Rectal smooth muscle tissue (tissue), 1 donor: Measurements from ENCODE around the gene SORCS2.

Experiments
- H3K27ac ChIP-seq: one replicate; pipeline ENCODE4 v1.7.0; 2013; ENCODE audit warnings: low read depth, low read length, inconsistent platforms
- H3K27me3 ChIP-seq: one replicate; pipeline ENCODE4 v1.7.0; 2013; ENCODE audit warnings: low read length; ENCODE audit not compliant: control insufficient read depth, insufficient read depth
- H3K36me3 ChIP-seq: one replicate; pipeline ENCODE4 v1.7.0; 2013; ENCODE audit warnings: low read length; ENCODE audit not compliant: control insufficient read depth, insufficient read depth
- H3K4me1 ChIP-seq: one replicate; pipeline ENCODE4 v1.7.0; 2013; ENCODE audit warnings: low read length; ENCODE audit not compliant: control insufficient read depth, insufficient read depth
- H3K4me3 ChIP-seq: one replicate; pipeline ENCODE4 v1.7.0; 2013; ENCODE audit warnings: low read length
- H3K9ac ChIP-seq: one replicate; pipeline ENCODE4 v1.7.0; 2013; ENCODE audit warnings: low read length

SORCS2 gene

DNA sequence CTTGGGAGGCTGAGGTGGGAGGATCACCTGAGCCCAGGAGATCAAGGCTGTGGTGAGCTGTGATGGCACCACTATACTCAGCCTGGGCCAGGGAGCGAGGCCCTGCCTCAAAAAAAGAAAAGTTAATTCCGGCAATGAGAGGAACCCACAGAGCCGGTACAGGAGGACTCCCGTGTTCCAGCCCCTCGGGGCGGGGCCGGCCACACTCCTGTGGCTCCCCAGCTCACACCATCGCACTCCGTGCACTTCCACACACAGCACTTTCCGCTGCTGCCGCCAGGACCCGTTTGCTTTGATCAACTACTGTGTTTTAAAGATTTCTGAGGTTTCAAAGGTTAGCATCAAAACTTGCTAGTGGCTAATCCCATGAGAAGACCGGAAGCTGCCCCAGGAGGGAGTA lies 575.6 kb downstream of the SORCS2 start:
- H3K27ac ChIP-seq = no peak overlapping the region
- no peak overlapping the region for H3K9ac ChIP-seq
- peaks cover 31% of the 10 kb centered on the region for H3K36me3 ChIP-seq
- no peak overlapping the region for H3K4me3 ChIP-seq
- no peaks in the 10 kb centered on the region for H3K27me3 ChIP-seq
- peaks cover 21% of the 10 kb centered on the region for H3K4me1 ChIP-seq

DNA sequence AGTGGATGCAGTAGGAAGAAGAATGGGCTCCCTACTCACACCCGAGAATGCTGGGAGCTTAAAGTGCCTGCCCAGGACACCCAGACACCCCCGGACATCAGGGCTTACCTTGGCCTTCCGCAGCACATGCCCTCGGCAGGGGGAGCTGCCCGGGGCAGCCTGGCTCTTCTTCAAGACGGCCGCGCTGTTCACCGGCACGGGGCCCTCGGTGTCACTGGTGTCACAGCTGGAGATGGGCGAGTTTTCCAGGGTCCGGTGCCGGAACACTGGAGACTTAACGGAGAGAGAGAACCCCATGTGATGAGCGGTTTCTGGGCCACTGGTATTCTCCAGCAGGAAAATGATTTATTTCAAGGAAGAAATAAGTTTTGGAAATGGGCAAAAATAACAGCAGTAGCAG lies 576.4 kb downstream of the SORCS2 start:
- Histone ChIP-seq H3K36me3 (peaks cover 31% of the 10 kb centered on the region), H3K9ac (no peak overlapping the region), H3K27me3 (no peaks in the 10 kb centered on the region), H3K27ac (no peak overlapping the region), H3K4me1 (peaks cover 21% of the 10 kb centered on the region), H3K4me3 (no peak overlapping the region)

DNA sequence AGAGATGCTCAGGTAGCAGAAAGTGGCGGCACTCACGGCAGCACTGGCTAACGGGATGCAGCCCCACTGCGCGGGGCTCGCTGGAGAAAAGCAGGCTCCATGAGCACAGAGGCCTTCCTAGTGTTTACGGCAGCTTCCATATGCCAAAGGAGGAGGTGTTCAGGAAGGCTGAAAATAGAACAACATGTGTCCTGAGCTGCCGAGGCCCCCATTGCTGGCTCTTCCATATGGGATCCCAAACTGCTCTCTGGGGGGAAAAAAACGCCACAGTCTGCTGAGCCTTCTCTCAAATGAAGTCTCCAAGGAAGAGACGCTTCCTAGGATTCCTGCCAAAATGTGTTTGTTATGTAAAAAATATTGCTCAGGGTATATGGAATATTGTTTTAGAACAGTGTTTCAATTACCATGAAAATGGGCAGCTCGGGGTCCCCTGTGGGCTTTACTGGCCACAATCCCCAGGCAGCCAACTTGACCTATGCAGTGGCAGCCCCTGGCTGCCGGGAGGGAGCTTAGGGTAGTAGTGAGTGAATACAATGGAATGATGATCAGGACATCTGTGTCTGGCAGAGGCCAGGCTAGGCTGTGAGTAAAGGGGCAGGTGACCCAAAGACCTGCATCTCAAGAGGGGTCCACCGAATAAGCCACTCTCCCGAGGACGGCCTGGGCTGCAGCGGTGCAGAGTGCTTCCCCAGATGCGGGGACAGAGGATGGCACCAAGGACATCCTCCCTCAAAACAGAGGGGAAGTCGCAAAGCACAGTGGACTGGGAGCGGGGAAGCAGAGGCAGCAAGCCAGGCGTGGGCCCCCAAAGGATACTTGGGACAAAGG lies 577.3 kb downstream of the SORCS2 start:
- no peak overlapping the region for H3K27ac ChIP-seq
- H3K36me3 ChIP-seq = peaks cover 31% of the 10 kb centered on the region
- no peaks in the 10 kb centered on the region for H3K27me3 ChIP-seq
- H3K4me1 ChIP-seq = peaks cover 21% of the 10 kb centered on the region
- H3K4me3 ChIP-seq = no peak overlapping the region
- H3K9ac ChIP-seq = no peak overlapping the region

DNA sequence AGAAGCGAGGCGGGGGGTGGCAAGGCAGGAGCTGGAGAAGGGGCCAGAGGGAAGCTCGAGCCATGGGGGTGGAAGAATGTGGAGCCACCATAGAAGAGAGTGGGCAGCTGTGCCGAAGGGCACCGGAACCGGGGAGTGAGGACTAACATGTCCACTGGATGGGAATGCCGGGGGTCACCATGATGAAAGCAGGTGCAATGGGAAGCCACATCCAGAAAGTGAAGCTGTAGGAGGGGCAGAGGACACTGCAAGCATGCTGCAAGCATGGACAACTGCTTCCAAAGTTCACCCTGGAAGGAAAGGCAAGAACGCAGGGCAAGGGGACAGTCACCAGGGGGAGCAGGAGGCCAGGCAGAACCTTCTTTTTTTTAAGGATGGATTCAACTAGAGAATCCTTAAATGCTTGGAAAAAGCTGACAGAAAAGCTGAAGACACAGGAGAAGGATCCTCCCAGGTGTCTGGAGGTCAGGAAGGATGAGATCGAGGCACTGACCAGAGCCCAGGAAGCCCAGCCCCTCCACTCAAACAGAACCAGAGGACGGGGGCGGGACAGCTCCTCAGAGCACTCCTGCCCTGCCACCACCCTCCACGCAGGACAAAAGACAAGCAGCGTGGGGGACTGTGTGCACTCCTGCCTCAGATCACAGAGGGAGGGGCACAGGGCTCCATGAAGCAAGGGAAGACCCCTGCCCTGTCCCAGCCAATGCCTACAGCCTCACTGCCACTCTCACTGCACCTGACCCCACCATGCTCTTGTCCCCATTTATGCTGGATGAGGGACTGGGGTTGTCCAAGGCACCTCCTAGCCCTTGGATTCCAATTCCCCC lies 578.1 kb downstream of the SORCS2 start:
- Histone ChIP-seq H3K36me3 (peaks cover 27% of the 10 kb centered on the region), H3K27ac (no peak overlapping the region), H3K4me1 (peaks cover 21% of the 10 kb centered on the region), H3K4me3 (no peak overlapping the region), H3K9ac (no peak overlapping the region), H3K27me3 (no peaks in the 10 kb centered on the region)

DNA sequence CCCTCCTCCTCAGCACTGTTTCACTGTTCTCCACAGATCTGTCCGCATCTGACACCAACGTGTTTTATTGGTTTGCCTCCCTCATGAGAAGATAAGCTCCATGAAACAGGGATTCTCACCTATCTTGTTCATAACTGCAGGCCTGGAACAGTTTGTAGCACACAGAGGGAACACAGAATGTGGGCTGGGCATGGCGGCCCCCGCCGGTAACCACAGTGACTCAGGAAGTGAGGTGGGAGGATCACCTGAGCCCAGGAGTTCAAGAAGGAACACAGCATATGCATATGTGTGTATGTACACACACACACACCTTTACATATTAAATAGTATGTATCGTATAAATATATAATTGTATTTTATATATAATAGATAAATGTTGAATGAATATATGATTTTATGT lies 578.7 kb downstream of the SORCS2 start:
- no peak overlapping the region for H3K4me3 ChIP-seq
- H3K36me3 ChIP-seq = peaks cover 24% of the 10 kb centered on the region

DNA sequence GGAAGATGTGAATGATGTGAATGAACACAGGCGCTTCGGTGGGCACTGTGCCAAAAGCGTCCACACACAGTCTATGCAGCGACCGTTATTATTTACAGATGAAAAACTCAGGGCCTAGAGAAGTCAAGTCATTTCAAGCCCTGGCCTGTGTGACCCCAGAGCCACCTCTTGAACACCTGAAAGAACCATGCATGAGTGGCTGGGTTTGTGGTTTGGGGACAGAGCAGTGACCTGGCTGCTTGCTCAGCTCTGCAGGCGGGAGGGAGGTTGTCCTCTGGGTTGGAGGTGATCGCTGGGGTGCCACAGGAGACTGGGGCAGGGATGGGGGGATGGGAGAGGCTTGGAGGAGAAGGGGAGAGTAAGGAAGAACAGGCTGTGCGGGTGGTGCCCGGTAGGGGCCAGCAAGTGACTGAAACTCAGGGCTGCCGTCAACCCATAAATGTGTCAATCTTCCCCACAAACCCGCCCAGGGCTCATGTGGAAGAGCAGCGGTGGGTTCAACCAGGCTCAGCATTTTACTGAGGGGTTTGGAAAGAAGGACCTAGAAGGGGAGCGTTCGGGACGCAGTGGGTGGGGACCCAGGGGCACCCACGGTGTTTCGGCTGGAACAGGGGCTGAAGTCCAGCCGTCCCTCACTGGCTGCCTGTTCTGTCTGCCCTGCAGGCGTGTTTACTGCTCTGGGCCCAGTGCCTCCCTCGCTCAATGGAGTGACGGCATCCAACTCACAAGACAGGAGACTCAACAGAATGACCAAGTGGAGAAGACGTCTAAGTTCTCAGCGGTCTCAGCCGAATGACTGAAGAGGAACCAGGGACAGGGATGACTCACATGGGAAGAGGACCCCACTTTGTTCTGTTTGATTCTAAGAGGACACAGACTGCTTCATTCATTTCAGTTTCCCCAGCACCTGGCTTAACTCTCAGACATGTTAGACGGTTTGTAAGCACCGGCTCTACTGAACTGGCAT lies 579.5 kb downstream of the SORCS2 start:
- Histone ChIP-seq H3K9ac (no peak overlapping the region), H3K4me1 (peaks cover 21% of the 10 kb centered on the region)

More for the DNA sequence above, 578.7 kb downstream of the SORCS2 start:
- H3K9ac ChIP-seq = no peak overlapping the region
- H3K27ac ChIP-seq = no peak overlapping the region
- H3K4me1 ChIP-seq = peaks cover 21% of the 10 kb centered on the region
- H3K27me3 ChIP-seq = no peaks in the 10 kb centered on the region

DNA sequence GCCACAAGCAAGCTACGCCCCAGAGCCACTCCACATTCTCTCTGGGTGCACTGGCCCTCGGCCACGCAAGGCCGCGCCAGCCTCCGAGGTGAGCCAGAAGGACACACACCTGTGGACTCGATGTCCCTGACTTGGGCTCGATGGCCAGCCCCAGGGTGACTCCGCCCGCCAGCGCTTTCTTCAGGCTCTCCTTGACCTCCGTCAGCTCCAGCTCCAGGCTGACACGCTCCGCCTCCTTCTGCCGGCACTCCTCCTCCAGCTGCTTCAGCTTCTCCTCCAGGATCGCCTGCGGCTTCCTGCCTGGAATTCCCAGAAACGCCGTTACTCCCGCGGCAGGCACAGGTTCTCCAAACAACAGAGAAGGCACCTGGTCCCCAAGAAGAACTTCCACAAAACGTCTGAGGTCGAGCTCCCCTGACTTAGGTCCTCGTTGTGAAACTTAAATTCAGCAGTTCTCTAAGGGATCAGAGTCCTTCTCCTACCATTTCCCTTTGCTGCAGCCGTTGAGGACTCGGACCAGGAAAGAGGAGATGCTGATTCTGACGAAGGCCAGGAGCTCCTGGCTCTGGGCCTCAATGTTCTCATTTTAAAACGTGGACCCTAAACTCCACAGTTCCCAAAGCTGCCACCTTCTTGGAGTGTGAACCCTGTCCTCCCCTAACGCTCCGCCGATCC lies 580.5 kb downstream of the SORCS2 start:
- Histone ChIP-seq H3K4me1 (peaks cover 19% of the 10 kb centered on the region), H3K27ac (peak overlapping the region; percentile 50), H3K9ac (no peak overlapping the region), H3K27me3 (no peaks in the 10 kb centered on the region), H3K36me3 (peaks cover 20% of the 10 kb centered on the region), H3K4me3 (no peak overlapping the region)

More for the DNA sequence above, 579.5 kb downstream of the SORCS2 start:
- H3K27me3 ChIP-seq = no peaks in the 10 kb centered on the region
- peak overlapping the region; percentile 50 for H3K27ac ChIP-seq
- no peak overlapping the region for H3K4me3 ChIP-seq
- peaks cover 24% of the 10 kb centered on the region for H3K36me3 ChIP-seq

DNA sequence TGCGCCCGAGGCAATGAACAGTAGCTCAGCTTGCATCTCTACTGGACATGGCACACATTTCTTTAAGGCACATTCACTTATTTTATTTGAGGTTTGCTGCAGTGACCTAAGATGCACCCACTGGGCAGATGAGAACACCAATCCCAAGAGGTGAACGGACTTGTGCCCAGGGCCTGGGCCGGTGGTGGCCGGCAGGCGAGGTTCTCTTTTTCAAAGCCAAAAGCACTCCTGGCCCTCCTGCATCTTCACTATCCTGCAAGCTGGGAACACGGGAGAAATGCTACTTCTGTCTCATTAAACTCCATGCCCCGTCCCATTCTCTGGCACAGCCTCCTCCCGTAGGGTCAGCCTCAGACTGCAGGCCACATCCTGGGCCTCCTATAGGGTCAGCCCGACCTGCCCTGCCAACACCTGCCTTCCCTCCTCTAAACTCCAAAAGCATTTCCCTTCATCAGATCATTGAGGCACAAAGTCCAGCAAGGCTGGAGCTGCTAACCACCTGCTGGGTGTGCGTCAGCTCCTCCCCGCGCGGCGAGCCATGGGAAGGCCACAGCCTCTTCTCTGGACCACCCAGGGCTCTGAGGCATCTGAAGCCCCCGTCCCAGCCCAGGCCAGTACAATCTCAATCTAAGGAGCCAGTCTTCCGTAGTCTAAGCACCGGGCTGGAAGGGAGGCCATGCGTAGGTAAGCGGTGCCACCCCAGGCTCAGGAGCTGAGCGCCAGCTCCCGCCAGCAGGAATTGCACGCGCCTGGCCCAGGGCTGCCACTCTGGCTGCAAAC lies 581.3 kb downstream of the SORCS2 start:
- peaks cover 19% of the 10 kb centered on the region for H3K4me1 ChIP-seq
- H3K27me3 ChIP-seq = no peaks in the 10 kb centered on the region
- H3K4me3 ChIP-seq = no peak overlapping the region
- H3K9ac ChIP-seq = no peak overlapping the region
- no peak overlapping the region for H3K27ac ChIP-seq
- H3K36me3 ChIP-seq = peaks cover 16% of the 10 kb centered on the region

DNA sequence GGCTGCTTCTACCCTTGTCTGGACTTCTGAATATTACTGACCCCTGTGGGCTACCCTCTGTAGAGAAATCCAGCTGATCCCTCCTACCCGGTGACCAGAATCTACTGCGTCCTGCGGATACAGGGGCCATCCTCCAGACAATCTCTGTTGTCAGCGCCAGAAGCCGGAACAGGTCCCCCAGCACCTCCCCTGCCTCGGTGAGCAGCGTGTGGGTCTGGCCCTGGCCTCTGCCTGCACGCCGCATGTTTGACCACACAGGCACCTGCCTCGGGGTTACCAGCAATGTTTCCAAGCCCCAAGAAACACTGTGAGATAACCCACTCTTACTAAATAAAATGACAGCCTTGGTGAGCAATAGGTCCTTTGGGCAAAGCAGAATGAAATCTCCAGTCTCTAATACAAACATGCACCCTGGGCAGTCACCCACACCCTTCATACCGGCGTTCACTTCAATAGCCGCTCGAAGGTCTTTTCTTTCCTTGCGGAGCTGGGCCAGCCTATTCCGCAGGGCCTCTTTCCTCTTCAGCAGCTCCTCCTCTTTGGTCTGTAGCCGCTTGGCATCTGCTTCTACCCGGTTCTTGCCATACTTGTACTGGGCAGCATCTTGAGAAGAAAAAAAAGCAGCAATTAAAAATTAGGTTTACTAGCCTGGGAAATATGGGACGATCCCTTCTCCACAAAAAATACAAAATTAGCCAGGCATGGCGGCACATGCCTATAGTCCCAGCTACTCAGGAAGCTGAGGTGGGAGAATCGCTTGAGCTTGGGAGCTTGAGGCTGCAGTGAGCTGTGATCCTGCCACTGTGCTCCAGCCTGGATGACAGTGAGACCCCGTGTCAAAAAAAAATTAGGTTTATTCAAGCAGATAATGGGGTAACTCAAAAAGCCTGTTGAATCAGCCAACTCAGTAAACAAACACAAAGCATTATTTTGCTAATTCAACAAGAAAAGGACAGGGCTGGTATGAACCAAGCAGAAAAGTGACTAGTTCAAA lies 582.3 kb downstream of the SORCS2 start:
- peaks cover 20% of the 10 kb centered on the region for H3K4me1 ChIP-seq
- H3K4me3 ChIP-seq = no peak overlapping the region
- no peaks in the 10 kb centered on the region for H3K27me3 ChIP-seq
- no peak overlapping the region for H3K9ac ChIP-seq
- peaks cover 14% of the 10 kb centered on the region for H3K36me3 ChIP-seq
- no peak overlapping the region for H3K27ac ChIP-seq

DNA sequence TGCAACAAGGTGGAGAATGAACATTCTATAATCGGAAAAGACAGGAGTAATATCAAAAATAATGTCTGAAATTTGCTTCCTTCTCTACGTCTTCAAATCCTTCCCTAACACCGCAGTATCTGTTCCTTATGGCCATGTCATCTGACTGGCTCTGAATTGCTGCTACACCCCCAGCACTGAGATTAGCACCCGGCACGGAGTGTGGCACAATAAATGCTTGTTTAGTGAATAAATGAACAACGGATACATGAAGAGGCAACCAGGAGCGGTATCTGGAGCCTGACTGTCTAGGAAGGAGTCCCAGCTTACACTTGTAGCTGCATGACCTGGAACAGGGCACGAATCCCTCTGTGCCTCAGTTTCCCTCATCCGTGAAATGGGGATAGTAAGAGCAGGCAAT lies 583.1 kb downstream of the SORCS2 start:
- H3K4me3 ChIP-seq = no peak overlapping the region
- H3K9ac ChIP-seq = no peak overlapping the region
- peaks cover 10% of the 10 kb centered on the region for H3K36me3 ChIP-seq
- no peak overlapping the region for H3K27ac ChIP-seq
- no peaks in the 10 kb centered on the region for H3K27me3 ChIP-seq
- peaks cover 23% of the 10 kb centered on the region for H3K4me1 ChIP-seq
